Fibroblast of the aortic adventitia (primary cell): Measurements from ENCODE around the gene IL5. TPM values are rescaled to one million over a fixed set of nuclear protein-coding genes. Genes with fewer than 3 reads are reported as not detected.

Source experiments
- DNase-seq: peaks from one replicate; pipeline ENCODE4 v3.0.0-alpha.2; 2010; ENCODE audit warnings: low read depth
- H3K4me3 ChIP-seq: 2 replicates; pipeline ENCODE4 v1.5.1; 2011; ENCODE audit warnings: low read depth, mild to moderate bottlenecking, control low read depth, low read length, moderate library complexity
- CTCF ChIP-seq: IDR thresholded peaks from 2 replicates; pipeline ENCODE4 v1.5.1; 2011; ENCODE audit warnings: mild to moderate bottlenecking, low read length, control low read depth, inconsistent platforms; ENCODE audit not compliant: insufficient read depth
- total RNA-seq: library from RNA; depleted of rRNA; stranded (reverse); fragments of >200 nt; gene quantifications from 2 replicates; pipeline ENCODE4 v1.2.3, GENCODE V29; 2012; ENCODE audit warnings: low replicate concordance

Gene IL5
- total RNA-seq, 1 donor: not detected

- H3K4me3 ChIP-seq: no peak overlapping the region
These were observed 33.2 kb downstream of the IL5 start for GRCh38 chr5:132510076-132510475.

GRCh38 chr5:132506094-132506692, 37.1 kb downstream of the IL5 start:
- DNase-seq: peak; percentile 97
- no peak overlapping the region for H3K4me3 ChIP-seq

More at GRCh38 chr5:132510076-132510475, 33.2 kb downstream of the IL5 start:
- no peak for TF ChIP-seq CTCF
- peak; percentile 89 for DNase-seq

GRCh38 chr5:132505641-132506040, 37.7 kb downstream of the IL5 start:
- no peak for DNase-seq
- no peak for TF ChIP-seq CTCF
- H3K4me3 ChIP-seq: no peak overlapping the region

More at GRCh38 chr5:132506094-132506692, 37.1 kb downstream of the IL5 start:
- TF ChIP-seq CTCF: peak; percentile 81

- TF ChIP-seq CTCF: no peak
- DNase-seq: no peak
- no peak overlapping the region for H3K4me3 ChIP-seq
These were observed 38.6 kb downstream of the IL5 start for GRCh38 chr5:132504746-132505145.

- no peak for DNase-seq
- H3K4me3 ChIP-seq: no peak overlapping the region
- TF ChIP-seq CTCF: no peak
These were observed 40.1 kb downstream of the IL5 start for GRCh38 chr5:132503244-132503643.

GRCh38 chr5:132501961-132502931, 41.1 kb downstream of the IL5 start:
- H3K4me3 ChIP-seq: no peak overlapping the region
- DNase-seq: peak; percentile 37
- TF ChIP-seq CTCF: no peak
